ENCODE measurements around the gene SLCO1B3.
"Not testable (repeated sequence)": the region's sequence is repeated elsewhere in the genome, so short reads cannot be mapped to it uniquely, and the experiment has no call there.

The SLCO1B3 gene

GRCh38 chr12:20810487-20810886, at the start of gene SLCO1B3:
TSS of gene SLCO1B3 (plus strand) at chr12:20810705. CDS start at chr12:20815739, 5,034 bp downstream.
- DNase-seq (ENCODE audit: low read depth, low spot score): no peak
- H3K27ac ChIP-seq: no peak within 1 kb of the TSS

GRCh38 chr12:20777420-20777819, 33.1 kb upstream of the SLCO1B3 start:
- H3K27ac ChIP-seq: no peak overlapping the region
- DNase-seq (ENCODE audit: low read depth, low spot score): no peak

- no peak overlapping the region for H3K27ac ChIP-seq
- no peak for DNase-seq (ENCODE audit: low read depth, low spot score)
These were observed 31.5 kb upstream of the SLCO1B3 start for GRCh38 chr12:20778969-20779368.

- not testable (repeated sequence) for H3K27ac ChIP-seq
These were observed 30.5 kb upstream of the SLCO1B3 start for GRCh38 chr12:20779971-20780370.

GRCh38 chr12:20783796-20784357, 26.6 kb upstream of the SLCO1B3 start:
- not testable (repeated sequence) for DNase-seq (ENCODE audit: low read depth, low spot score)

More at GRCh38 chr12:20779971-20780370, 30.5 kb upstream of the SLCO1B3 start:
- DNase-seq (ENCODE audit: low read depth, low spot score): not testable (repeated sequence)

GRCh38 chr12:20792971-20793370, 17.5 kb upstream of the SLCO1B3 start:
- no peak overlapping the region for H3K27ac ChIP-seq
- no peak for DNase-seq (ENCODE audit: low read depth, low spot score)

More at GRCh38 chr12:20783796-20784357, 26.6 kb upstream of the SLCO1B3 start:
- H3K27ac ChIP-seq: not testable (repeated sequence)

GRCh38 chr12:20798554-20798953, 12.0 kb upstream of the SLCO1B3 start:
- no peak overlapping the region for H3K27ac ChIP-seq
- DNase-seq (ENCODE audit: low read depth, low spot score): no peak

GRCh38 chr12:20800160-20800559, 10.3 kb upstream of the SLCO1B3 start:
- no peak for DNase-seq (ENCODE audit: low read depth, low spot score)
- no peak overlapping the region for H3K27ac ChIP-seq

- DNase-seq (ENCODE audit: low read depth, low spot score): no peak
These were observed 9.5 kb upstream of the SLCO1B3 start for GRCh38 chr12:20801035-20801434.

GRCh38 chr12:20805921-20806320, 4.6 kb upstream of the SLCO1B3 start:
- no peak for DNase-seq (ENCODE audit: low read depth, low spot score)
- H3K27ac ChIP-seq: no peak overlapping the region

More at GRCh38 chr12:20801035-20801434, 9.5 kb upstream of the SLCO1B3 start:
- no peak overlapping the region for H3K27ac ChIP-seq

GRCh38 chr12:20807192-20808080, 3.1 kb upstream of the SLCO1B3 start:
- H3K27ac ChIP-seq: no peak overlapping the region
- DNase-seq (ENCODE audit: low read depth, low spot score): no peak

- no peak overlapping the region for H3K27ac ChIP-seq
- DNase-seq (ENCODE audit: low read depth, low spot score): no peak
These were observed 2.0 kb upstream of the SLCO1B3 start for GRCh38 chr12:20808521-20808920.

GRCh38 chr12:20815574-20815973, 5.1 kb downstream of the SLCO1B3 start:
- DNase-seq (ENCODE audit: low read depth, low spot score): no peak
- no peak overlapping the region for H3K27ac ChIP-seq

GRCh38 chr12:20822415-20822814, 11.9 kb downstream of the SLCO1B3 start:
- DNase-seq (ENCODE audit: low read depth, low spot score): no peak

GRCh38 chr12:20822925-20823324, 12.4 kb downstream of the SLCO1B3 start:
- no peak overlapping the region for H3K27ac ChIP-seq
- no peak for DNase-seq (ENCODE audit: low read depth, low spot score)

More at GRCh38 chr12:20822415-20822814, 11.9 kb downstream of the SLCO1B3 start:
- no peak overlapping the region for H3K27ac ChIP-seq

GRCh38 chr12:20829919-20830318, 19.4 kb downstream of the SLCO1B3 start:
- DNase-seq (ENCODE audit: low read depth, low spot score): no peak
- peak overlapping the region; percentile 38 for H3K27ac ChIP-seq

- DNase-seq (ENCODE audit: low read depth, low spot score): no peak
- peak overlapping the region; percentile 38 for H3K27ac ChIP-seq
These were observed 20.0 kb downstream of the SLCO1B3 start for GRCh38 chr12:20830456-20830855.

- DNase-seq (ENCODE audit: low read depth, low spot score): no peak
- H3K27ac ChIP-seq: no peak overlapping the region
These were observed 22.4 kb downstream of the SLCO1B3 start for GRCh38 chr12:20832911-20833310.

GRCh38 chr12:20852649-20853048, 42.1 kb downstream of the SLCO1B3 start:
- H3K27ac ChIP-seq: no peak overlapping the region
- DNase-seq (ENCODE audit: low read depth, low spot score): no peak

GRCh38 chr12:20863056-20863455, 52.6 kb downstream of the SLCO1B3 start:
- DNase-seq (ENCODE audit: low read depth, low spot score): no peak
- no peak overlapping the region for H3K27ac ChIP-seq

GRCh38 chr12:20865873-20866272, 55.4 kb downstream of the SLCO1B3 start:
- H3K27ac ChIP-seq: no peak overlapping the region
- no peak for DNase-seq (ENCODE audit: low read depth, low spot score)
